WTC11 (cell line): Measurements from ENCODE around the gene S100A8.

Source experiments
- CREB1 ChIP-seq: sonication (generic); formaldehyde crosslinking; IDR thresholded peaks from 2 replicates; pipeline ENCODE4 v1.8.0; 2023; ENCODE audit warnings: mild to moderate bottlenecking, missing genetic modification reagents
- CTCF ChIP-seq: fragments of 200-600 bp; IDR thresholded peaks from 2 replicates; pipeline ENCODE4 v1.8.0; 2022; ENCODE audit warnings: antibody characterized with exemption
- SP1 ChIP-seq: sonication (generic); formaldehyde crosslinking; conservative IDR thresholded peaks from 2 replicates; pipeline ENCODE4 v1.8.1; 2022; ENCODE audit warnings: missing genetic modification reagents
- TCF7 ChIP-seq: sonication (generic); formaldehyde crosslinking; IDR thresholded peaks from 2 replicates; pipeline ENCODE4 v1.8.0; 2022; ENCODE audit warnings: mild to moderate bottlenecking, low read depth, missing genetic modification reagents, moderate library complexity
- ZNF138 ChIP-seq: sonication (generic); formaldehyde crosslinking; conservative IDR thresholded peaks from 2 replicates; pipeline ENCODE4 v1.8.1; 2022; ENCODE audit warnings: mild to moderate bottlenecking, moderate library complexity, missing genetic modification reagents
- TF ChIP-seq, protein P1 (sequence below): sonication (generic); formaldehyde crosslinking; conservative IDR thresholded peaks from 2 replicates; pipeline ENCODE4 v1.8.1; 2022; ENCODE audit warnings: mild to moderate bottlenecking, missing genetic modification reagents
- TF ChIP-seq, protein P2 (sequence below): sonication (generic); formaldehyde crosslinking; IDR thresholded peaks from 2 replicates; pipeline ENCODE4 v1.8.1; 2023; ENCODE audit warnings: mild to moderate bottlenecking, moderate library complexity, missing genetic modification reagents

- TF ChIP-seq CTCF (no peak), SP1 (CRISPR knock-in tag) (no peak), TCF7 (no peak), ZNF138 (CRISPR knock-in tag) (no peak), CREB1 (CRISPR knock-in tag) (no peak)
- TF ChIP-seq, protein P1, sequence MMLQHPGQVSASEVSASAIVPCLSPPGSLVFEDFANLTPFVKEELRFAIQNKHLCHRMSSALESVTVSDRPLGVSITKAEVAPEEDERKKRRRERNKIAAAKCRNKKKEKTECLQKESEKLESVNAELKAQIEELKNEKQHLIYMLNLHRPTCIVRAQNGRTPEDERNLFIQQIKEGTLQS, result no peak
- TF ChIP-seq, protein P2, sequence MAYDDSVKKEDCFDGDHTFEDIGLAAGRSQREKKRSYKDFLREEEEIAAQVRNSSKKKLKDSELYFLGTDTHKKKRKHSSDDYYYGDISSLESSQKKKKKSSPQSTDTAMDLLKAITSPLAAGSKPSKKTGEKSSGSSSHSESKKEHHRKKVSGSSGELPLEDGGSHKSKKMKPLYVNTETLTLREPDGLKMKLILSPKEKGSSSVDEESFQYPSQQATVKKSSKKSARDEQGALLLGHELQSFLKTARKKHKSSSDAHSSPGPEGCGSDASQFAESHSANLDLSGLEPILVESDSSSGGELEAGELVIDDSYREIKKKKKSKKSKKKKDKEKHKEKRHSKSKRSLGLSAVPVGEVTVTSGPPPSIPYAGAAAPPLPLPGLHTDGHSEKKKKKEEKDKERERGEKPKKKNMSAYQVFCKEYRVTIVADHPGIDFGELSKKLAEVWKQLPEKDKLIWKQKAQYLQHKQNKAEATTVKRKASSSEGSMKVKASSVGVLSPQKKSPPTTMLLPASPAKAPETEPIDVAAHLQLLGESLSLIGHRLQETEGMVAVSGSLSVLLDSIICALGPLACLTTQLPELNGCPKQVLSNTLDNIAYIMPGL (CRISPR knock-in tag), result no peak
Observed at GRCh38 chr1:153343040-153343681, 47.7 kb downstream of the S100A8 start.
